OCI-LY7 (cell line): ENCODE results near the gene RNF114. TPM values are rescaled to one million over a fixed set of nuclear protein-coding genes. Genes with fewer than 3 reads are reported as not detected.

Experiments
- BruUV-seq: library from RNA; stranded (reverse); fragments of 400-500 nt; replicated peaks from 2 replicates; lab custom pipeline; 2021; lab: Mats Ljungman, UMichigan
- CTCF ChIA-PET: fragments of 300-600 bp; sonication (Branson Sonifier 250); formaldehyde crosslinking; loops from one replicate; lab custom pipeline; 2022; ENCODE audit warnings: antibody characterized with exemption; ENCODE audit not compliant: unreplicated experiment; lab: Charles Lee
- POLR2A ChIA-PET: fragments of 300-600 bp; sonication (Branson Sonifier 250); formaldehyde crosslinking; loops from one replicate; lab custom pipeline; 2022; ENCODE audit warnings: antibody characterized with exemption; lab: Charles Lee
- DNase-seq: peaks from one replicate; pipeline ENCODE4 v3.0.0-alpha.2; 2015; ENCODE audit warnings: low spot score
- H2AFZ ChIP-seq: fragments of 200-600 bp; sonication (generic), shearing (Covaris generic); 2 replicates; pipeline ENCODE4 v1.6.1; 2014; ENCODE audit warnings: mild to moderate bottlenecking, antibody characterized with exemption, low read length, moderate library complexity
- H3K27ac ChIP-seq: fragments of 200-600 bp; sonication (generic); 2 replicates; pipeline ENCODE4 v1.5.1; 2014; ENCODE audit warnings: mixed run types, low read depth, mild to moderate bottlenecking, moderate library complexity, low read length, inconsistent platforms; ENCODE audit not compliant: poor library complexity, severe bottlenecking
- H3K36me3 ChIP-seq: fragments of 200-600 bp; sonication (generic); 2 replicates; pipeline ENCODE4 v1.6.1; 2014; ENCODE audit warnings: mild to moderate bottlenecking, antibody characterized with exemption, low read length, moderate library complexity, mixed read lengths; ENCODE audit not compliant: insufficient read depth
- H3K4me1 ChIP-seq: fragments of 200-600 bp; sonication (generic); 2 replicates; pipeline ENCODE4 v1.5.1; 2014; ENCODE audit warnings: mild to moderate bottlenecking, low read length; ENCODE audit not compliant: insufficient read depth, poor library complexity, severe bottlenecking
- H3K4me2 ChIP-seq: fragments of 200-600 bp; sonication (generic); 2 replicates; pipeline ENCODE4 v1.6.1; 2014; ENCODE audit warnings: mild to moderate bottlenecking, low read length
- H3K4me3 ChIP-seq: fragments of 200-600 bp; sonication (generic); 2 replicates; pipeline ENCODE4 v1.5.1; 2014; ENCODE audit warnings: mild to moderate bottlenecking, low read depth, low read length; ENCODE audit not compliant: poor library complexity, severe bottlenecking
- H3K79me2 ChIP-seq: fragments of 200-600 bp; sonication (generic); 2 replicates; pipeline ENCODE4 v1.6.1; 2016; ENCODE audit warnings: low read depth, mild to moderate bottlenecking, low read length, moderate library complexity, mixed read lengths; ENCODE audit not compliant: insufficient read depth
- H3K9me2 ChIP-seq: fragments of 200-600 bp; sonication (generic); 2 replicates; pipeline ENCODE4 v1.6.1; 2016; ENCODE audit warnings: mild to moderate bottlenecking, low read length, mixed read lengths; ENCODE audit not compliant: insufficient read depth
- H3K9me3 ChIP-seq: fragments of 200-600 bp; sonication (generic); 2 replicates; pipeline ENCODE4 v1.6.1; 2014; ENCODE audit warnings: mild to moderate bottlenecking, mixed run types, low read length, mixed read lengths
- H4K20me1 ChIP-seq: fragments of 200-600 bp; sonication (generic); 2 replicates; pipeline ENCODE4 v1.6.1; 2014; ENCODE audit warnings: mild to moderate bottlenecking, antibody characterized with exemption, low read length, moderate library complexity, mixed read lengths; ENCODE audit not compliant: insufficient read depth
- CTCF ChIP-seq: fragments of 200-600 bp; sonication (generic); conservative IDR thresholded peaks from 2 replicates; pipeline ENCODE4 v1.5.1; 2014; ENCODE audit warnings: mild to moderate bottlenecking, antibody characterized with exemption, low read length, moderate library complexity, mixed read lengths
- EZH2phosphoT487 ChIP-seq: fragments of 200-600 bp; sonication (generic); IDR thresholded peaks from 2 replicates; pipeline ENCODE4 v1.6.1; 2018; ENCODE audit warnings: low read depth, borderline replicate concordance, mild to moderate bottlenecking, mixed run types, antibody characterized with exemption, low read length, moderate library complexity, mixed read lengths
- intact Hi-C: fragments of 100-400 bp; cut with micrococcal nuclease; formaldehyde crosslinking; loops from one replicate; pipeline ENCODE4 v1.10.0; 2022; ENCODE audit not compliant: unreplicated experiment
- total RNA-seq, 2 experiments: library from RNA; depleted of rRNA in 1 of 2; stranded (reverse); fragments of >200 nt in 1 of 2; shearing (Covaris generic) in 1 of 2; gene quantifications; 2 replicates each; pipeline ENCODE4 v1.2.3, GENCODE V29; 2014 to 2022

The RNF114 gene
- total RNA-seq, 2 experiments from 2014 or later = 48.4 to 62.4 TPM

GRCh38 chr20:49984426-49985153 is 48.4 kb downstream of the RNF114 start:
- Histone ChIP-seq H4K20me1 (no peaks in the 10 kb centered on the region), H3K27ac (no peak overlapping the region), H3K36me3 (no peaks in the 10 kb centered on the region), H3K4me3 (no peak overlapping the region), H3K9me3 (no peaks in the 10 kb centered on the region), H2AFZ (no peak overlapping the region), H3K79me2 (no peaks in the 10 kb centered on the region), H3K4me1 (peaks cover 36% of the 10 kb centered on the region), H3K4me2 (0 out of 2 replicates have a peak overlapping the region, but pooled peaks have one; percentile 2), H3K9me2 (no peaks in the 10 kb centered on the region)
- POLR2A ChIA-PET = interaction anchor here (0.5 to 1.0 kb wide), 2 partner anchors 28 to 562 kb away, joined by 3 read pairs; no protein-coding TSS in a partner anchor
- no peak for DNase-seq
- BruUV-seq = TSS peak; percentile 63
- TF ChIP-seq CTCF = no peak
- no peak for TF ChIP-seq EZH2phosphoT487
- intact Hi-C loops = no loop called here
- CTCF ChIA-PET = no interaction called here

GRCh38 chr20:49985157-49985556 is 49.0 kb downstream of the RNF114 start:
- Histone ChIP-seq H3K9me2 (no peaks in the 10 kb centered on the region), H3K4me3 (no peak overlapping the region), H3K79me2 (no peaks in the 10 kb centered on the region), H3K27ac (no peak overlapping the region), H3K4me2 (0 out of 2 replicates have a peak overlapping the region, but pooled peaks have one; percentile 2), H3K36me3 (no peaks in the 10 kb centered on the region), H2AFZ (no peak overlapping the region), H4K20me1 (no peaks in the 10 kb centered on the region), H3K4me1 (peaks cover 30% of the 10 kb centered on the region), H3K9me3 (no peaks in the 10 kb centered on the region)
- intact Hi-C loops = no loop called here
- ChIA-PET POLR2A (no interaction called here), CTCF (no interaction called here)
- no peak for DNase-seq
- no TSS peak for BruUV-seq
- TF ChIP-seq CTCF = no peak
- TF ChIP-seq EZH2phosphoT487 = no peak

- BruUV-seq = no TSS peak
- Histone ChIP-seq H3K4me2 (no peak overlapping the region), H3K4me3 (no peak overlapping the region), H3K27ac (no peak overlapping the region), H3K4me1 (peaks cover 26% of the 10 kb centered on the region), H3K36me3 (no peaks in the 10 kb centered on the region), H4K20me1 (no peaks in the 10 kb centered on the region), H2AFZ (no peak overlapping the region), H3K79me2 (no peaks in the 10 kb centered on the region), H3K9me2 (no peaks in the 10 kb centered on the region), H3K9me3 (no peaks in the 10 kb centered on the region)
- CTCF ChIA-PET = no interaction called here
- TF ChIP-seq EZH2phosphoT487 = no peak
- TF ChIP-seq CTCF = no peak
- DNase-seq = no peak
- POLR2A ChIA-PET = no interaction called here
- intact Hi-C loops = no loop called here
Observed at GRCh38 chr20:49985617-49986016, 49.4 kb downstream of the RNF114 start.
